DND-41 (cell line): ENCODE measurements around the gene GRIN2A.

ENCODE experiments used
- ATAC-seq: fragments of 200-7000 bp; cut with Tn5 transposase; 3 replicates; pipeline ENCODE4 v1.9.1; 2021; ENCODE audit warnings: low read depth; ENCODE audit not compliant: insufficient read depth
- DNase-seq: peaks from one replicate; pipeline ENCODE4 v3.0.0-alpha.2; 2020
- H2AFZ ChIP-seq: 2 replicates; pipeline ENCODE4 v1.6.0; 2012; ENCODE audit warnings: low read depth, low read length
- H3K27ac ChIP-seq: 2 replicates; pipeline ENCODE4 v1.5.1; 2012; ENCODE audit warnings: low read length, inconsistent platforms
- H3K27me3 ChIP-seq: fragments of 200-600 bp; sonication (generic); 2 replicates; pipeline ENCODE4 v1.6.0; 2012; ENCODE audit warnings: low read length, mild to moderate bottlenecking, inconsistent platforms; ENCODE audit not compliant: insufficient read depth, poor library complexity
- H3K36me3 ChIP-seq: 2 replicates; pipeline ENCODE4 v1.5.1; 2012; ENCODE audit warnings: low read length, inconsistent platforms; ENCODE audit not compliant: insufficient read depth
- H3K4me1 ChIP-seq: 2 replicates; pipeline ENCODE4 v1.5.1; 2012; ENCODE audit warnings: mild to moderate bottlenecking, low read length; ENCODE audit not compliant: insufficient read depth
- H3K4me2 ChIP-seq: 2 replicates; pipeline ENCODE4 v1.6.0; 2012; ENCODE audit warnings: mild to moderate bottlenecking, moderate library complexity, low read length, inconsistent platforms; ENCODE audit not compliant: insufficient read depth
- H3K4me3 ChIP-seq, 2 experiments: fragments of 200-600 bp in 1 of 2; shearing (Covaris generic) in 1 of 2; 2 replicates each; pipeline ENCODE4 v1.5.1; 2012 to 2016; ENCODE audit warnings: inconsistent platforms in 2 of 2, low read length in 2 of 2, mild to moderate bottlenecking in 2 of 2, low read depth in 1 of 2, moderate library complexity in 1 of 2
- H3K79me2 ChIP-seq: 2 replicates; pipeline ENCODE4 v1.6.0; 2012; ENCODE audit warnings: low read length, inconsistent platforms; ENCODE audit not compliant: insufficient read depth
- H3K9ac ChIP-seq: 2 replicates; pipeline ENCODE4 v1.6.0; 2012; ENCODE audit warnings: low read depth, mild to moderate bottlenecking, inconsistent platforms, low read length, moderate library complexity
- H3K9me3 ChIP-seq: 2 replicates; pipeline ENCODE4 v1.5.1; 2012; ENCODE audit warnings: low read length, moderate library complexity, mild to moderate bottlenecking, inconsistent platforms; ENCODE audit not compliant: insufficient read depth, severe bottlenecking
- H4K20me1 ChIP-seq: 2 replicates; pipeline ENCODE4 v1.6.0; 2012; ENCODE audit warnings: low read length; ENCODE audit not compliant: insufficient read depth
- EZH2 ChIP-seq: IDR thresholded peaks from 3 replicates; pipeline ENCODE4 v1.6.1; 2012; ENCODE audit warnings: borderline replicate concordance, low read depth, mild to moderate bottlenecking, moderate library complexity, low read length, inconsistent platforms; ENCODE audit not compliant: severe bottlenecking
- TF ChIP-seq, protein P1 (sequence below): IDR thresholded peaks from 2 replicates; pipeline ENCODE4 v1.5.1; 2012; ENCODE audit warnings: borderline replicate concordance, low read length, moderate library complexity, mild to moderate bottlenecking; ENCODE audit not compliant: poor library complexity, severe bottlenecking; ENCODE audit errors: extremely low read depth

The GRIN2A gene

DNA sequence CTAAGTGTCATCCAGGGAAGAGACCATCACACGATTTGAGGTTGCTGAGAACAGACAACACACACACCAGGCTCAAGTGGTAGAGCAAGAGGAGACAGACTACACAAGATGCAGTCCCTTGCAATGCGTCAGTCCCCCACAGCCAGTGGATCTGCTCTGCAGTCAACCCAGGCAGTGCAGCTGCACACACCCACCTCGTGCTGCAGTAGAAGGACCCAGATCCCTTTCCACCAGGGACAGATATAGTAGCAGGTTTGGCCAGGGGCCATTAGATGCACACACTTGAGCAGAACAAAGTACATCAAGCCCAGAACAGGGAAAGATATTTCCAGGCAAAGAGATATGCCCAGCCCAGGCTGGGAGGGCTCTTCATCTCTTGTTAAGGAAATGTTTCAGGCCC lies 112.9 kb downstream of the GRIN2A start:
- no peak overlapping the region for H3K9ac ChIP-seq
- H3K27me3 ChIP-seq, result no peaks in the 10 kb centered on the region
- no peak overlapping the region for H3K4me2 ChIP-seq
- ATAC-seq (no peak), DNase-seq (no peak)
- H3K4me3 ChIP-seq, result no peak overlapping the region
- H3K9me3 ChIP-seq, result no peaks in the 10 kb centered on the region
- no peak overlapping the region for H3K27ac ChIP-seq
- no peak overlapping the region for H2AFZ ChIP-seq
- no peaks in the 10 kb centered on the region for H3K79me2 ChIP-seq
- H4K20me1 ChIP-seq, result no peaks in the 10 kb centered on the region
- no peak for TF ChIP-seq EZH2
- TF ChIP-seq, protein P1, sequence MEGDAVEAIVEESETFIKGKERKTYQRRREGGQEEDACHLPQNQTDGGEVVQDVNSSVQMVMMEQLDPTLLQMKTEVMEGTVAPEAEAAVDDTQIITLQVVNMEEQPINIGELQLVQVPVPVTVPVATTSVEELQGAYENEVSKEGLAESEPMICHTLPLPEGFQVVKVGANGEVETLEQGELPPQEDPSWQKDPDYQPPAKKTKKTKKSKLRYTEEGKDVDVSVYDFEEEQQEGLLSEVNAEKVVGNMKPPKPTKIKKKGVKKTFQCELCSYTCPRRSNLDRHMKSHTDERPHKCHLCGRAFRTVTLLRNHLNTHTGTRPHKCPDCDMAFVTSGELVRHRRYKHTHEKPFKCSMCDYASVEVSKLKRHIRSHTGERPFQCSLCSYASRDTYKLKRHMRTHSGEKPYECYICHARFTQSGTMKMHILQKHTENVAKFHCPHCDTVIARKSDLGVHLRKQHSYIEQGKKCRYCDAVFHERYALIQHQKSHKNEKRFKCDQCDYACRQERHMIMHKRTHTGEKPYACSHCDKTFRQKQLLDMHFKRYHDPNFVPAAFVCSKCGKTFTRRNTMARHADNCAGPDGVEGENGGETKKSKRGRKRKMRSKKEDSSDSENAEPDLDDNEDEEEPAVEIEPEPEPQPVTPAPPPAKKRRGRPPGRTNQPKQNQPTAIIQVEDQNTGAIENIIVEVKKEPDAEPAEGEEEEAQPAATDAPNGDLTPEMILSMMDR, result no peak
- no peaks in the 10 kb centered on the region for H3K4me1 ChIP-seq
- no peaks in the 10 kb centered on the region for H3K36me3 ChIP-seq

GRCh38 chr16:10067835-10068234 lies 114.4 kb downstream of the GRIN2A start:
- no peak for ATAC-seq
- TF ChIP-seq, protein P1, result no peak
- no peak for TF ChIP-seq EZH2
- no peak overlapping the region for H2AFZ ChIP-seq

GRCh38 chr16:10067406-10067805 lies 114.8 kb downstream of the GRIN2A start:
- Histone ChIP-seq H3K9me3 (no peaks in the 10 kb centered on the region), H3K79me2 (no peaks in the 10 kb centered on the region), H3K4me2 (no peak overlapping the region), H3K36me3 (no peaks in the 10 kb centered on the region), H3K27ac (no peak overlapping the region), H3K4me3 (no peak overlapping the region), H4K20me1 (no peaks in the 10 kb centered on the region), H2AFZ (no peak overlapping the region), H3K4me1 (no peaks in the 10 kb centered on the region), H3K27me3 (no peaks in the 10 kb centered on the region), H3K9ac (no peak overlapping the region)
- TF ChIP-seq, protein P1, result no peak
- TF ChIP-seq EZH2, result no peak
- no peak for ATAC-seq
- no peak for DNase-seq

More at GRCh38 chr16:10067835-10068234, 114.4 kb downstream of the GRIN2A start:
- Histone ChIP-seq H3K4me1 (no peaks in the 10 kb centered on the region), H3K27ac (no peak overlapping the region), H3K9me3 (no peaks in the 10 kb centered on the region), H3K36me3 (no peaks in the 10 kb centered on the region), H3K79me2 (no peaks in the 10 kb centered on the region), H3K4me3 (no peak overlapping the region), H3K27me3 (no peaks in the 10 kb centered on the region), H3K9ac (no peak overlapping the region), H3K4me2 (no peak overlapping the region), H4K20me1 (no peaks in the 10 kb centered on the region)
- DNase-seq, result no peak

- Histone ChIP-seq H3K27me3 (no peaks in the 10 kb centered on the region), H3K79me2 (no peaks in the 10 kb centered on the region), H3K36me3 (no peaks in the 10 kb centered on the region), H2AFZ (no peak overlapping the region), H3K9ac (no peak overlapping the region), H3K27ac (no peak overlapping the region), H3K4me2 (no peak overlapping the region), H4K20me1 (no peaks in the 10 kb centered on the region), H3K4me1 (no peaks in the 10 kb centered on the region), H3K4me3 (no peak overlapping the region), H3K9me3 (no peaks in the 10 kb centered on the region)
- ATAC-seq (no peak), DNase-seq (no peak)
- TF ChIP-seq, protein P1, result no peak
- TF ChIP-seq EZH2, result no peak
Measured at GRCh38 chr16:10065019-10065418, 117.2 kb downstream of the GRIN2A start.
